HepG2 (cell line): ENCODE data around the gene EREG. TPM values are rescaled to one million over a fixed set of nuclear protein-coding genes. Genes with fewer than 3 reads are reported as not detected.

ENCODE experiments used
- ATAC-seq: fragments of 200-7000 bp; cut with Tn5 transposase; 3 replicates; pipeline ENCODE4 v1.9.1; 2020; ENCODE audit warnings: mild to moderate bottlenecking, moderate library complexity
- BruUV-seq: library from RNA; stranded (reverse); fragments of 400-500 nt; replicated peaks from 2 replicates; lab custom pipeline; 2021; lab: Mats Ljungman, UMichigan
- CTCF ChIA-PET: fragments of 300-600 bp; formaldehyde crosslinking; extraction: SDS; loops from one replicate; lab custom pipeline; 2021; ENCODE audit warnings: low total read pairs, inconsistent platforms, low intra/inter-chr PET ratio; lab: Yijun Ruan, JAX
- POLR2A ChIA-PET: fragments of 350-600 bp; sonication (Branson Sonifier 250); formaldehyde crosslinking; loops from one replicate; lab custom pipeline; 2020; ENCODE audit warnings: antibody characterized with exemption, inconsistent platforms; lab: Yijun Ruan, JAX
- DNase-seq: peaks from one replicate; pipeline ENCODE4 v3.0.0-alpha.2; 2015; ENCODE audit warnings: low spot score
- FAIRE-seq: peaks from 3 replicates; lab custom pipeline; 2011; peaks lifted over from hg19 to GRCh38; lab: Jason Lieb, UNC
- H2AFZ ChIP-seq: one replicate; pipeline ENCODE4 v1.6.1; 2011; ENCODE audit warnings: low read length, inconsistent platforms
- H3K27ac ChIP-seq: fragments of 300-600 bp; 3 replicates; pipeline ENCODE4 v1.8.0; 2011; ENCODE audit warnings: mixed run types, mild to moderate bottlenecking, mixed read lengths, low read length, inconsistent platforms; ENCODE audit not compliant: insufficient read depth; ENCODE audit errors: extremely low read length
- H3K27me3 ChIP-seq, 2 experiments: fragments of 200-600 bp in 1 of 2; 2 replicates in 1 of 2; 3 replicates in 1 of 2; pipeline versions ENCODE4 v1.6.0 to v1.8.0; 2011; ENCODE audit warnings: low read length in 2 of 2, mild to moderate bottlenecking in 2 of 2, moderate library complexity in 2 of 2, inconsistent platforms in 1 of 2; ENCODE audit not compliant: insufficient read depth in 2 of 2, control insufficient read depth in 1 of 2
- H3K36me3 ChIP-seq, 2 experiments: fragments of 200-600 bp in 1 of 2; replicated peaks in 1 of 2; 2 replicates in 1 of 2; 3 replicates in 1 of 2; pipeline versions ENCODE4 v1.5.1 to v1.8.0; 2011; ENCODE audit warnings: low read length in 2 of 2, inconsistent platforms in 1 of 2; ENCODE audit not compliant: insufficient read depth in 2 of 2, control insufficient read depth in 1 of 2
- H3K4me1 ChIP-seq: 2 replicates; pipeline ENCODE4 v1.5.1; 2012; ENCODE audit warnings: low read length, inconsistent platforms; ENCODE audit not compliant: insufficient read depth
- H3K4me2 ChIP-seq: 2 replicates; pipeline ENCODE4 v1.6.0; 2011; ENCODE audit warnings: low read depth, low read length, inconsistent platforms
- H3K4me3 ChIP-seq, 3 experiments: fragments of 200-600 bp in 1 of 3; sonication (generic), shearing (Covaris generic) in 1 of 3; replicated peaks in 1 of 3; 2 replicates each; pipeline ENCODE4 v1.5.1; 2011 to 2016; ENCODE audit warnings: low read length in 3 of 3, inconsistent platforms in 2 of 3, low read depth in 2 of 3, mild to moderate bottlenecking in 2 of 3, control low read depth in 1 of 3, mixed read lengths in 1 of 3; ENCODE audit not compliant: insufficient read depth in 1 of 3
- H3K79me2 ChIP-seq: one replicate; pipeline ENCODE4 v1.6.1; 2011; ENCODE audit warnings: low read length, inconsistent platforms; ENCODE audit not compliant: insufficient read depth
- H3K9ac ChIP-seq: 2 replicates; pipeline ENCODE4 v1.6.0; 2011; ENCODE audit warnings: mild to moderate bottlenecking, low read depth, low read length, inconsistent platforms; ENCODE audit not compliant: insufficient read depth
- H3K9me3 ChIP-seq: 2 replicates; pipeline ENCODE4 v1.5.1; 2012; ENCODE audit warnings: mild to moderate bottlenecking, low read length
- H4K20me1 ChIP-seq: 2 replicates; pipeline ENCODE4 v1.6.0; 2011; ENCODE audit warnings: inconsistent platforms, mild to moderate bottlenecking, low read length, moderate library complexity; ENCODE audit not compliant: insufficient read depth
- MAFK ChIP-seq, 2 experiments: IDR thresholded peaks in 1 of 2; conservative IDR thresholded peaks in 1 of 2; 2 replicates each; pipeline ENCODE4 v1.6.1; 2011; ENCODE audit warnings: improper control_type of control experiment in 2 of 2, low read length in 2 of 2
- NCOA5 ChIP-seq: sonication (generic); formaldehyde crosslinking; IDR thresholded peaks from 2 replicates; pipeline ENCODE4 v1.4.0; 2020; ENCODE audit warnings: missing genetic modification reagents
- WGBS: methylation state at CpG from one replicate; pipeline ENCODE4 v1.1.6; 2017; ENCODE audit warnings: low lambda C conversion rate; 5-methylcytosine and 5-hydroxymethylcytosine counted together
- in situ Hi-C: cut with HindIII; loops from 2 replicates; pipeline ENCODE4 v1.10.0; 2017; ENCODE audit warnings: low pct_unique_long_range_greater_than_20kb; ENCODE audit not compliant: extremely low pct_ligation_motif_present
- intact Hi-C: fragments of 100-400 bp; cut with micrococcal nuclease; formaldehyde crosslinking; loops from one replicate; pipeline ENCODE4 v1.10.0; 2022; ENCODE audit not compliant: unreplicated experiment
- polyA plus RNA-seq, 8 experiments: library from polyadenylated mRNA; depleted of rRNA in 3 of 8; stranded (reverse) in 7 of 8; unstranded in 1 of 8; fragments of >200 nt; fragmentation: Illumina TruSeq in 4 of 8; extraction: Trizol in 4 of 8; gene quantifications; 2 replicates each; pipeline versions ENCODE4 v1.2.1 to v1.2.3, GENCODE V29; 2011 to 2016; ENCODE audit warnings: low read depth in 4 of 8, missing spikeins in 1 of 8, mixed read lengths in 1 of 8; ENCODE audit not compliant: insufficient read depth in 1 of 8
- total RNA-seq, 5 experiments: library from RNA; depleted of rRNA; stranded (reverse); fragments of >200 nt; fragmentation: Illumina TruSeq; extraction: Trizol; gene quantifications; 2 replicates each; pipeline ENCODE4 v1.2.3, GENCODE V29; 2016; ENCODE audit warnings: low read depth in 1 of 5
- TF ChIP-seq, protein P1 (sequence below): IDR thresholded peaks from 2 replicates; pipeline ENCODE4 v1.6.1; 2018; ENCODE audit warnings: missing genetic modification reagents, mild to moderate bottlenecking, missing compliant biosample characterization

Gene EREG
- total and polyA plus RNA-seq, 2 of the 13 experiments (the other 11 are each of a cell fraction or from before 2014, with no cell fraction given), result 0.11 to 0.13 TPM

DNA sequence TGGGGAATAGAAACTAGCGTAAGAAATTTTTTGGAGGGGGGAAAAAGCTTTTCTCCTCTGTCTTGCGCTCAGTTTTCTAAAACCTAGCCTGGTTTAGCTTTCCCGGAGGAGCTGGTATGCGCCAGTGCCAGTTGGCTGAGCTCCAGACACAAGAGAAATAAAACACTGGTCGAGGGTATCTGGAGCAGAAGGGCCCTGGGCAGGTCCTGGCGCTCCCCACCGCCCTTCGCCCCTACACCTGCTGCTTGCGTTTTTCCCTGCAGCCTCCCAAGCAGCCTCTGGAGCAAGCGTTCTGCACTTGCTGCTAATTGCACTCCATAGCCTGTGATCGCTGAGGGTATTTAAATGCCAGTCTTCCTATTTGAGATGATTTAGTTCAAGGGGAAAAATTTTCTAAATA, 816 bp downstream of the EREG start:
- H4K20me1 ChIP-seq, result no peaks in the 10 kb centered on the region
- intact Hi-C loops, result no loop called here
- H2AFZ ChIP-seq, result no peak overlapping the region
- no peak for FAIRE-seq
- no peak overlapping the region for H3K4me3 ChIP-seq
- peaks cover 0 to 22% of the 10 kb centered on the region in 2 experiments; a peak in 3 of 5 replicates for H3K27me3 ChIP-seq
- ChIA-PET CTCF (no interaction called here), POLR2A (no interaction called here)
- no peak overlapping the region for H3K27ac ChIP-seq
- no peak overlapping the region; the same call in 1 of the 2 replicates for H3K4me2 ChIP-seq
- 45% methylated on average over 11 of the region's 11 CpGs for WGBS
- DNase-seq, result no peak
- H3K79me2 ChIP-seq, result no peaks in the 10 kb centered on the region
- H3K9ac ChIP-seq, result no peak overlapping the region
- in situ Hi-C loops, result no loop called here
- H3K4me1 ChIP-seq, result no peaks in the 10 kb centered on the region
- ATAC-seq, result no peak
- H3K9me3 ChIP-seq, result no peaks in the 10 kb centered on the region
- no peak for TF ChIP-seq NCOA5 (CRISPR knock-in tag)
- H3K36me3 ChIP-seq, result no peaks in the 10 kb centered on the region
- no TSS peak for BruUV-seq

DNA sequence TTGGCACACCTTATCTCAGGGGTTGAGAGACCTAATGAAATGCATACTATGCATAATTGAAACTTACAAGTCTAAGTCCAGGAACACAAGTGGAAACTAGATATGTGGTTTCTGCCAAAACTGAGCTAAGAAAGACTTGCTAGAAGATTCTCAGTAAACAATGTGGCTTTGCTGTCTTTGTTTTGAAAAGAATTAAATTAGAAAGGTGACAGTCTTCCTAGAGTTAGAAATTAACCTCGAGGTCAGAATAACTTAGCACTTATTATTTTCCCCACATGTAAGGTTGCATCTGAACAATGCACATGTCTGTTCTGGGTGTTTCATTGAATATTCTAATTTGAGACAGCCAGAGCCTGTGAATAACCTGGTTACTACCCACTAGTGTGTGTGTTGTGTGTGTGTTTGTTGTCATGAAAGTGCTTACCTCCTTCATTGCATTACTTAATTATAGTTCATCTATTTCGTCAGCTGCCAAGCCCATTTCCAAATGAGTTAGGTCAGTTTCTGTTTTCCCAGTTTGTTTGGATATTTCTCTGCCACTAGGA, 1.5 kb downstream of the EREG start:
- BruUV-seq, result no TSS peak
- CTCF ChIA-PET, result no interaction called here
- H3K79me2 ChIP-seq, result no peaks in the 10 kb centered on the region

More for the DNA sequence above, 1.5 kb downstream of the EREG start:
- no peaks in the 10 kb centered on the region for H3K9me3 ChIP-seq
- H2AFZ ChIP-seq, result no peak overlapping the region
- no peak overlapping the region for H3K9ac ChIP-seq
- FAIRE-seq, result no peak
- no peaks in the 10 kb centered on the region for H3K4me1 ChIP-seq
- peak; percentile 28 to 32; a peak in 3 of 4 replicates for TF ChIP-seq MAFK (conservative IDR thresholded peaks at IDR 0.05 in 1 of 2, IDR thresholded peaks at IDR 0.05 in 1 of 2; ENCODE audit: low read length in 2 of 2)
- TF ChIP-seq, protein P1, sequence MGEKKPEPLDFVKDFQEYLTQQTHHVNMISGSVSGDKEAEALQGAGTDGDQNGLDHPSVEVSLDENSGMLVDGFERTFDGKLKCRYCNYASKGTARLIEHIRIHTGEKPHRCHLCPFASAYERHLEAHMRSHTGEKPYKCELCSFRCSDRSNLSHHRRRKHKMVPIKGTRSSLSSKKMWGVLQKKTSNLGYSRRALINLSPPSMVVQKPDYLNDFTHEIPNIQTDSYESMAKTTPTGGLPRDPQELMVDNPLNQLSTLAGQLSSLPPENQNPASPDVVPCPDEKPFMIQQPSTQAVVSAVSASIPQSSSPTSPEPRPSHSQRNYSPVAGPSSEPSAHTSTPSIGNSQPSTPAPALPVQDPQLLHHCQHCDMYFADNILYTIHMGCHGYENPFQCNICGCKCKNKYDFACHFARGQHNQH (CRISPR knock-in tag), result no peak
- WGBS, result 8% methylated on average over 2 of the region's 2 CpGs
- H3K36me3 ChIP-seq, result no peaks in the 10 kb centered on the region
- no peak for DNase-seq
- H3K27me3 ChIP-seq, result peaks cover 0 to 22% of the 10 kb centered on the region in 2 experiments; a peak in 3 of 5 replicates
- no peak overlapping the region for H3K4me3 ChIP-seq
- H3K27ac ChIP-seq, result no peak overlapping the region
- no peaks in the 10 kb centered on the region for H4K20me1 ChIP-seq
- no peak overlapping the region for H3K4me2 ChIP-seq
- no peak for ATAC-seq
- POLR2A ChIA-PET, result no interaction called here
- in situ Hi-C loops, result no loop called here
- intact Hi-C loops, result no loop called here
